Limb (tissue), 2 donors: ENCODE results near the gene RTP3.
"Not testable (repeated sequence)": the region's sequence is repeated elsewhere in the genome, so short reads cannot be mapped to it uniquely, and the experiment has no call there.

Source experiments
- DNase-seq, 2 donors: peaks; one replicate each; pipeline ENCODE4 v3.0.0-alpha.2; 2016; ENCODE audit errors: extremely low spot score in 2 of 2

Gene RTP3

DNA sequence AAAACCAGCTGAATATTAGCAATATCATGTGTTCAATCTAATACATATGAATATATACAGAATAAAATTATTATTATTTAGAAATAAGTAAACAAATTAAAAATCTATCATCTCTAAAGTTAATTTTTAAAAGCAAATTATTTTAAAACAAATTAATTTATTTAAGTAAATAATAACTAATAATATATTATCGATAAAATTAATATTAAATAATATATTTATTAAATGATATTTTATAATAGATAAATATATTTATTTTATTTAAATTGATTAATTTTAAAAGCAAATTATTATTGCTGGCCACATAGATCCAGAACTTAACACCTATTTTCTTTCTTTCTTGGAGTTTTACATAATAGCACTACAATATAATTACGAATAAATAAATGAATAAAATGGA, 22.2 kb downstream of the RTP3 start:
- no peak for DNase-seq

DNA sequence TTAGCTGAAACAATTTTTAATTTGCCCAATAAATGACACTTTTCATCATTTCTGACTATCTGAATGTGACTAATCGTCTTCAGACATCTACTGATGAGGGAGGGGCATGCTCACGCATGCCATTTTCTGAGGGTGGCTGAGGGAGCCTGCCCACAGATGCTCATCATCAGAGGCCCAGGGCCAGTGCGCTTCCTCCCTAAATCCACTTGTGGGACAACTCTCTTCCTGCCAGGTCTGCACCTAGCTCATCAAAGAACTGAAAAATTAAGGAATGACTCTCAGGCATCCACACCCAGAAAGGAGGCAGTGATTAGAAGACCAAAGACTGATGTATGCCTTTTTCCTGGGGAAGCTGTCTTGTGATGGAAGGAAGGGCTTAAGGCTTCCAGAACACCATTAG, 22.8 kb downstream of the RTP3 start:
- DNase-seq: no peak

GRCh38 chr3:46521096-46521495, 23.3 kb downstream of the RTP3 start:
- DNase-seq: no peak

- not testable (repeated sequence) for DNase-seq
Measured at GRCh38 chr3:46522201-46522600, 24.4 kb downstream of the RTP3 start.

- no peak for DNase-seq
Measured at GRCh38 chr3:46523556-46523955, 25.8 kb downstream of the RTP3 start.

DNA sequence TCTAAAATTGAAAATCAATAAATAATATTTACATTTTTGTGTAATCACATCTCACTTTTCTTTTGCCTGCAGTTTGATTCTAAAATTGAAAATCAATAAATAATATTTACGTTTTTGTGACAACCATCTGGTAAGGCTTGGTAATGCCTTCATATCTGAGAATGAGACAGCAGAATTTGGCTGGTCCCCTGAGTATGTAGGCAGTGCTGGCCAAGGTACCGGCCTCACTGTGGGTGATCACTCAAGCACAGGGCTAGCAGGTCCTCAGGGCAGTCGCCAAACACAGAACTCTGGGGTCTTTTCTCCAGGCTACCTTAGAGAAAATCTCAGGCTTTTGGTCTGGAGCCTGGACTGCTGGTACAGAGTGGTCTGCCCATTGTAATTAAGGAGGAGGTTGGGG, 26.2 kb downstream of the RTP3 start:
- no peak for DNase-seq

GRCh38 chr3:46524832-46525231, 27.1 kb downstream of the RTP3 start:
- DNase-seq: no peak

- DNase-seq: no peak
Measured at GRCh38 chr3:46527239-46527638, 29.5 kb downstream of the RTP3 start.

DNA sequence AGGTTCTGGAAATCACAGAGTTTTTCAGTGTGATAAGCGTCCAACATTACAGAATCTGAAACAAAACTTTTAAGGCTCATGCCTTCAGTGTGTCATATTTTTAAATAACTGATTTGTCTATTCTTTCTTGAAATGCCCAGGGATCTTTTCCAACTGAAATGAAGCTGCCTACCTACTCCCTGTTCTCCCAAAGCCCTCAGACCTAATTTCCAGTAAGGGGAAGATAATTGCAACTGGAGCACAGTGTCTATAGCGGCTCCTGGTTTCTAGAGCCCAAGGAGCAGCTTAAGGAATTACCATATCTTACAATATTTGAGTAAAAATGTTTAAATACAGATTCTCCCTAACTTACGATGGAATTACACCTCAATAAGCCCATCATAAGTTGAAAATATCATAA, 35.3 kb downstream of the RTP3 start:
- no peak for DNase-seq

- no peak for DNase-seq
Measured at GRCh38 chr3:46535746-46536145, 38.0 kb downstream of the RTP3 start.

- no peak for DNase-seq
Measured at GRCh38 chr3:46536758-46537157, 39.0 kb downstream of the RTP3 start.

DNA sequence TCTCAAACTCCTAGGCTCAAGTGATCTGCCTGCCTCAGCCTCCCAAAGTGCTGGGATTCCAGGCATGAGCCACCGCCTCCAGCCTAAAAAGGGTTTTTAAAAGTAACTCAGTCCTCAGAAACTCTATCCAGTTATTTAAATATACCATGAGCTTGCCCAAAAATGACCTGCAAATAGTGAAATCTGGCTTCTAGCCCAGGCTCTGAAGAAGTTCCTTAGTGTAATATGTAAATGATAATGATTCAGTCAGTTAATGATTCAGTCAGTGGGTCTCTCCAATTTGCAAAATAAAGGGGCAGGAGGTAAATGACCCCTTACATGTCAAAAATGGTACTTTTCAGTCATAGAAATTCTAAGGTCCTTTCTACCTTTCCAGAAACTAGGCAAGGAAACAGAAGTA, 39.5 kb downstream of the RTP3 start:
- DNase-seq: no peak

DNA sequence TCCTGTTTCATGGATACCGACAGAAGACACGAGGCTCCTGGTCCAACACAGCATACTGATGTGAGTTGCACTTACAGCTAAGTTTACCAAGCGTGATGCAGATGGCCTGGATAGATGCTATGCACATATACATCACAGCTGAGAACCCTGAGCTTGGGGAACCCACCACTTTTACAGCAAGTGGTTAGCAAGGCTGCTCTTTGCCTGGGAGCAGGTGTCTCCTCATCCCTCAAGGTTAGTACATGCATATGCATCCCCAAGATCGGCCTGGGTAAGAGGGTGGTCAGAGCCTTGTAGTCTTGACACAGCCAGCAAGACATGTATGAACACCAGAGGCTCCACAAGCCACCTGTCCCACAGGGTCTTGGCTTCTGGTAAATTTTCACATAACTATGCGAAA, 40.0 kb downstream of the RTP3 start:
- DNase-seq: no peak

DNA sequence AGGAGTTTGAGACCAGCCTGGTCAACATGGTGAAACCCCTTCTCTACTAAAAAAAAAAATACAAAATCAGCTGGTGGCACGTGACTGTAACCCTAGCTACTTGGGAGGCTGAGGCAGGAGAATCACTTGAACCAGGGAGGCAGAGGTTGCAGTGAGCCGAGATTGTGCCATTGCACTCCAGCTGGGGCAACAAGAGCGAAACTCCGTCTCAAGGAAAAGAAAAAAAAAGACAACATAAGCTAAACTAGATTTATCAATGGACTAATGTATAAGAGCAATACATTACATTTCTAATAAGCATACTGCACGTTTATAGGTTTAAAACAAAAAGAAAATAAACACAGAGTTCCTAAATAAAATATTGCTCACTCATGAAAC, 40.6 kb downstream of the RTP3 start:
- not testable (repeated sequence) for DNase-seq

- DNase-seq: no peak
Measured at GRCh38 chr3:46538803-46539442, 41.1 kb downstream of the RTP3 start.

GRCh38 chr3:46539443-46540005, 41.7 kb downstream of the RTP3 start:
- DNase-seq: no peak

DNA sequence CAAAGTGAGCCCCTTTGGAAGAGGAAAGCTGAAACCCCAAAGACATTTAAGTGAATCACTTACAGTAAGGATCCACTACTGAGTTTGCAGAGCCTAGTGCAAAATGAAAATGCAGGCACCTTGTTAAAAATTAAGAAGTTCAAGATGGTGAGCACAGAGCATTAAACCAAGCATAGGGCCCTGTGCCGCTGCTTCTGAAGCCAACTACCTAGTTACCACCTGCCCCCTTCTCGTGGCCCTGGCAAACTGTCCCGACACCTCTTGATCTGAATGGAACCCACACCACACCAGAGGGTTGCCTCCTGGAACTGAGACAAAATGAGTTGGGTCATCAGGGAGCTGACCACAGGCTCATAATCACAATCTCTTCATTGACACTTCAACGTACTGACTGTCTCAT, 42.8 kb downstream of the RTP3 start:
- DNase-seq: no peak

GRCh38 chr3:46541835-46542234, 44.1 kb downstream of the RTP3 start:
- no peak for DNase-seq

DNA sequence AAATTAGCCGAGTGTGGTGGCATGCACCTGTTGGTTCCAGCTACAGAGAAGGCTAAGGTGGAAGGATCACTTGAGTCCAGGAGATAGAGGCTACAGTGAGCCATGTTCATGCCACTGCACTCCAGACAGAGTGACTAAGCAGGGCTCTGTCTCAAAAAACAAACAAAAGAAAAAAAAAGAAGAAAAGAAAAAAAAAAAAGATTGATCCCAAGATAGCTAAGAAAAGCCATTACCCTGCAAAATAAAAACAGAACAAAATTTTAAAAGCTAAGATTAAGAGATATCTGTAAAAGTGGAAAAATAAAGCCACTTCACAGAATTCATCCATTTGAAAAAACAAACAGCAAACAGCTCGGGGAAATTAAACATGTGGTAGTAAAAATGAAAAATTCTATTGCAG, 44.6 kb downstream of the RTP3 start:
- DNase-seq: no peak

- DNase-seq: no peak
Measured at GRCh38 chr3:46542801-46543201, 45.0 kb downstream of the RTP3 start.

- DNase-seq: no peak
Measured at GRCh38 chr3:46544771-46545503, 47.2 kb downstream of the RTP3 start.

- no peak for DNase-seq
Measured at GRCh38 chr3:46545818-46546630, 48.2 kb downstream of the RTP3 start.
